Measurements from ENCODE around the gene SPEN. TPM values are rescaled to one million over a fixed set of nuclear protein-coding genes. Genes with fewer than 3 reads are reported as not detected.

SPEN gene
- total RNA-seq, 1 donor from 2014 or later, result 85.2 TPM

GRCh38 chr1:15935056-15935950 is 87.8 kb downstream of the SPEN start:
- no peak for DNase-seq (ENCODE audit: low spot score)

DNA sequence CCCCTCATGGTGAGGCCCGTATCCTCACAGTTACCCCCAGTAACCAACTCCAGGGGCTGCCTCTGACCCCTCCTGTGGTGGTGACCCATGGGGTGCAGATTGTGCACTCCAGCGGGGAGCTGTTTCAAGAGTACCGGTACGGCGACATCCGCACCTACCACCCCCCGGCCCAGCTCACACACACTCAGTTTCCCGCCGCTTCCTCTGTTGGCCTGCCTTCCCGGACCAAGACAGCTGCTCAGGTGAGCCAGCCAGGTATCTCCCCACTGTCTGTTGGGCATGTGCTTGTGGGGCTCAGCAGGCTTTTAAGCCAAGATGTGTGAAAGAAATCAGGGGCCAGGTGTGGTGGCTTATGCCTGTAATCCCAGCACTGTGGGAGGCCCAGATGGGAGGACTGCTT is 88.5 kb downstream of the SPEN start:
- no peak for DNase-seq (ENCODE audit: low spot score)

GRCh38 chr1:15937146-15937545 is 89.6 kb downstream of the SPEN start:
- no peak for DNase-seq (ENCODE audit: low spot score)

GRCh38 chr1:15937706-15938168 is 90.2 kb downstream of the SPEN start:
- DNase-seq (ENCODE audit: low spot score), result peak; percentile 33

DNA sequence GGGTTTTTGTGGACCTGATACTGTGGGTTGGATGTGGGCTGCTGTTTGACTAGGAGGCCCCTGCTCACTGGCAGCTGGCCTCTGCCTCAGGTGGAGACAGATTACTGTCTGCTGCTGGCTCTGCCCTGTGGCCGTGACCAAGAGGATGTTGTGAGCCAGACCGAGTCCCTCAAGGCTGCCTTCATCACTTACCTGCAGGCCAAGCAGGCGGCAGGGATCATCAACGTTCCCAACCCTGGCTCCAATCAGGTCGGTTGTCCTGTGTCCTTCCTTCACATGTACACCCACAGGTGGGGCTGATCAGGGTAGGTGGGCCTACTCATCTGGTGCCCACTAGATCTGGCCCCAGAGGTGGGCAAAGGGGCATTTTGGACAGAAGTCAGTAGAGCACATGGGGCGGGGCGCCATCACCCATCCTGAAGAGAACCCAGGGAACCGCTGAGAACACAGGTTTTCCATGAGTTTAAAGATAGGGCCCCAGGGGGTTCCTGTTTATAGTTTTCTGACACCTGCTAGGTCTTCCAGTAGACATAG is 91.2 kb downstream of the SPEN start:
- peak; percentile 36 for DNase-seq (ENCODE audit: low spot score)

DNA sequence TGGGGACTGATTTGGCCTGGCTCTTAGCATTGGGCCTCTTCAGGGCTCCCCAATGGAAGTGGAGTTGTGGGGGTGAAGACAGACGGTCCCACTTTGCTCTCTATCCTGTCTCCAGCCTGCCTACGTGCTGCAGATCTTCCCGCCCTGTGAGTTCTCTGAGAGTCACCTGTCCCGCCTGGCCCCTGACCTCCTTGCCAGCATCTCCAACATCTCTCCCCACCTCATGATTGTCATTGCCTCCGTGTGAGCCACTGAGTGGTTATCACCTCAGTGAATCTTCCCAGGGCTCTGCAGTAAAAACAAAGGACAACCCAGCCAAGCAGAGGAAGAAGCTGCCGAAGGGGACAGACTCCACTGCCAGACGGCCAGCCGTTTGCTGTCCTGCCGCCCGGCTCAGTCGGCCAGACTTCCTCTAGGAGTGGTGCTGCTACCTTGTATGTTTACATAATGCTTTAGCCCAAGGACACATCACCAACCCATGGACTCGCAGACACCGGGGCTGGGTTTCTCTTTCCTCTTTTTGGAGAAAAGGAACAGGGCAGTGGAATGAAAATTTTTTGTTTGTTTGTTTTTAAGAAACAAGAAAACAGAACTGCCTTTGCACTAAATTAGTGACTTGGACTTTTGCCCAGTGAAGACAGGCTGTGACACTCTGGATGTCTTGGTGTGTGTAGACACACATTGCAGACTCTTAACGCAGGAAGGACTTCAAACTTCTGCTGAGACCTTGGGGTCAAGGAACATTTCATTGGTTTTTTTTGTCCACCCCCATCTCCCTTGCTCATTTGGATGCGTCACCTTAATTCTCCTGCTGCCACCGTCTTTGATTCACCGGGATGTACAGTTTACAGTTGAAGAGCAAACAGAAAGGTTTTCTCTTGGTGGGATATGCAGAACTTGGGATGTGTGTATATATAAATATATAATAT is 91.9 kb downstream of the SPEN start:
- DNase-seq (ENCODE audit: low spot score), result peak; percentile 66

DNA sequence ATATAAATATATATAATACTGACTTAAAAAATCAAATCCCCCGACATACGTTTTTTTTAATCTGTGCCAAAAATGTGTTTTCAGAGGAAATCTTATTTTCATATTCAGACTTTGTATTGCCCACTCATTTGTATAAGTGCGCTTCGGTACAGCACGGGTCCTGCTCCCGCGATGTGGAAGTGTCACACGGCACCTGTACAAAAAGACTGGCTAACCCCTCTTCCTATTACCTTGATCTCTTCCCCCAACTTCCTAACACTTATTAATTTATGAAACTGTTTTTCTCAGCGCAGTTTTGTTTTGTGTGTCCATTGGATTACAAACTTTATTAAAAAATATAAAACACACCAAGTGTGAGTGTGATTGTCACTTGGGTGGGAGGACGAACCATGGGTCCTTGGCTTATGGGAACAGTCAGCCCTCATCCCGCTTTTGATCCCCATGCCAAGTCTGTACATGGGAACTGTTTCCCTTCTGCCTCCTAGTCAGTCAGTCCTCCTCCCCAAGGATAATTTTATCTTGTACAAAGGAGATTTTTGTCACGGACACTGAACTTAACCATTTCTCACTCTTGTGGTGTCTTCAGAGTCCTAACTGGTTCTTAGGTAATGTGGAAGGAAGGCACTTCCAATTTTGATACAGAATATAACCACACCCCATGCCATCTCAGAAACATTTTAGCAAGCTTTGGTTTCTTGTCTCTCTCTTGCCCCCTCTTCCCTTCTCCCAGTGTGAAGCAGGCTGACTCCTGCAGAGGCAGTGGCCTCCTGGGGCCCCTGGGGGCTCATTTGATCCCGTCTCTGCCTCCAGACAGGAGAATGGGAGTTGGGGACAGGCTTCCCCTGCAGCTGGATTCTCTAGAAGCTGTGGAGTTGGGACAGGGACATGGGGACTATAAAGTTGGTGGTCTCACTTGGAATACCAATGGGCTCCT is 92.9 kb downstream of the SPEN start:
- DNase-seq (ENCODE audit: low spot score), result peak; percentile 12

DNA sequence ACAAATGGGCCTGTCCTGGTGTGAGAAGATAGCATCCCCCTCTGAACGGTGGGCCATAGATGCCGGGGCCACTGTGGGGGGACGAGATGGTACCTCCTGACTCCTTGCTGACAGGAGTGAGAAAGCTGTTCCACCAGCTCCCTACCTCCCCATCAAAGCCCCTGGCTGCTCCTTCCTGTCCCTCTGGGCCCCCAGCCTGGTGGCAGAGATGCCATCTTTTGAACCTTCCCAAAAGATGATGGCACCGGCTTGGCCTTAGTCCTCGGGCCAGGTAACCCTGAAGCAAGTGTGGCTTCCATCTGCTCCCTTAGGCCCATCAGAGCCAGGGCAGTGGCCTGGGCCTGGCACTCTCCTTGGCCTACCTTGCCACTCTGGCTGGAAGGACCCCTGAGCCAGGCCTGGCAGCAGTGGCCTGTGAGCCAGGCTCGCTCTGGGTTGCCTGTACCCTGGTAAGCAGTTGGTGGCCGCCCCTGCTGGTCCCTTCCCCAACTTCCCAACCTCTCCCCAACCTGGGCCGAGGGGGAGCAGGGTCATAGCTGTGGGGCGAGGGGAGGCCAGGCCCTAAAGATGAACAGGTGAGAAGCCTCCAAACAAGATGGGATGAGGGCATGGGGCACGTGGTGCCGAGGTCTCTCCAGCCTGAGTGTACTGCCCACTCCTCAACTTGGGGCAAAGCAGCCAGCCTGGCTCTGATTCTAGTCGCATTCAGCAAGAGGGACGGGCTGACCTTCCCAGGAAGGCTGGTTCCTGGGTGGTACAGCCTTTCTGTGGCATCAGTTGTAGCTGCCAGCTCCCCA is 93.7 kb downstream of the SPEN start:
- DNase-seq (ENCODE audit: low spot score), result no peak

- DNase-seq (ENCODE audit: low spot score), result peak; percentile 41
Measured at GRCh38 chr1:15941899-15942660, 94.6 kb downstream of the SPEN start.

DNA sequence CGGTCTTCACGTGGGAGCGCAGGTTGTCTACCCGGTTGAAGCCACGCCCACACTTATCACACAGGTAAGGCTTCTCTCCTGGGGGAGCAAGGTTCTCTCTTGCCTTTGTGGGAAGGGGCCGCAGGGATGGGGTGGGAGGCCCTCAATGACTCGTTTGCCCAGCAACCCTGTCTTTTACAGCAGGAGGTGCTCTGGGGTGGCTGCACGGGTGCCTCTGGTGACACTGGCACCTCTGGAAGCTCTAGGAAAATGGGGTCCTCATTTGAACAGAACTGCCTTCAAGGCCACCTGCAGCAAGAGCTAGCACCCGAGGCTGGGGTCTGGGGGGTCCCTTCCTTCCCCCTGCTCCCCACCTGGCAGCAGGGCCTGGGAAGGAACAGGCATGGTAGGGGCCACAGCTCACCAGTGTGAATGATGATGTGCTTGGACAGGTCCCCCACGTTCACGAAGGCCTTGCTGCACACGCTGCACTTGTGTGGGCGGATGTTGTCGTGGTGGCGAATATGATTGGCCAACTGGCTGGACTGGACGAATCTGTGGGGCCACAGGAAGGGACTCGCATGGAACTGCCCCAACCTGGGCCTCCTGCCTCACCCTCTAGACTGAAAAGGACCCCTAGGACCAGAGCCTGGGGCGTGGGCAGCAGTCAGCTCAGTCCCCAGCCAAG is 95.3 kb downstream of the SPEN start:
- DNase-seq (ENCODE audit: low spot score), result no peak

DNA sequence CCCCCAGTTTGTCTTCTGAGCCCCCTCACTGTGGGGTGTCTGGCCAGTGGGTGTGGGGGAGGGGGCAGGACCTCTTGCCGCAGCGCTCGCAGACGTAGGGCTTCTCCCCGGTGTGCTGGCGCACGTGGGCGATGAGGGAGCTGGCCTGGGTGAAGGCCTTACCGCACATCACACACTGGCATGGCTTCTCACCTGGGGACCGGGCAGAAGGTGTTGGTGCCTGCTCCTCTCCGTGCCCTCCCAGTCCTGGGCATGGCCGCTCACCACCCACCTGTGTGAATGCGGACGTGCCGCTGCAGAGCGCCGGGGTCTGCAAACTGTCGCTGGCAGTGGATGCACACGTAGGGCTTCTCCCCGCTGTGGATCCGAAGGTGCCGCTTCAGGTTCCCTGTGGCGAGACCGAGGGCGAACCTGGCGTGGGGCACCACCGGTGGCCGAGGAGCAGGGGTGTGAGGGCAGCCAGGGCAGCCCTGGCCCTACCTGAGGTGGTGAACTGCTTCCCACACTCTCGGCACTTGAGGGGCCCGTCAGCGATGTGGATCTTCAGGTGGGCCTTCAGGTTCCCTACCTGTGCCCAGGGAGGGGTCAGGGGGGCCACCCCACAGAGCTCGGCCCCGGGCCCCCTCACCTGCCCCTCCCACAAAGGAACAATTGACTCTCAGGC is 96.0 kb downstream of the SPEN start:
- DNase-seq (ENCODE audit: low spot score), result peak; percentile 43

- DNase-seq (ENCODE audit: low spot score), result peak; percentile 39
Measured at GRCh38 chr1:15943992-15944307, 96.4 kb downstream of the SPEN start.

GRCh38 chr1:15944308-15945010 is 97.0 kb downstream of the SPEN start:
- DNase-seq (ENCODE audit: low spot score), result peak; percentile 41

- DNase-seq (ENCODE audit: low spot score), result no peak
Measured at GRCh38 chr1:15945011-15945831, 97.7 kb downstream of the SPEN start.

GRCh38 chr1:15945832-15946448 is 98.4 kb downstream of the SPEN start:
- DNase-seq (ENCODE audit: low spot score), result no peak

GRCh38 chr1:15946571-15947381 is 99.3 kb downstream of the SPEN start:
- DNase-seq (ENCODE audit: low spot score), result peak; percentile 26

All from ureter (tissue), 1 donor.